Tibial artery (tissue), 4 donors: ENCODE data around the gene FCER2.

Experiments
- DNase-seq, 2 donors: peaks; one replicate each; pipeline ENCODE4 v3.0.0-alpha.2; 2019
- H3K27ac ChIP-seq, 2 donors: fragments of 200-600 bp; sonication (generic) in 1 of 2; 1 replicate in 1 of 2; 2 replicates in 1 of 2; pipeline ENCODE4 v1.5.1; 2018 to 2019; ENCODE audit warnings: mild to moderate bottlenecking in 1 of 2
- H3K27me3 ChIP-seq, 2 donors: fragments of 200-600 bp; sonication (generic) in 1 of 2; one replicate each; pipeline versions ENCODE4 v1.5.1 to v1.6.0; 2016 to 2019
- H3K36me3 ChIP-seq, 3 donors: fragments of 200-600 bp; sonication (generic) in 2 of 3; one replicate each; pipeline ENCODE4 v1.5.1; 2016 to 2019; ENCODE audit warnings: mild to moderate bottlenecking in 2 of 3
- H3K4me1 ChIP-seq, 4 donors: fragments of 200-600 bp; sonication (generic) in 2 of 4; 1 replicate in 3 of 4; 2 replicates in 1 of 4; pipeline ENCODE4 v1.5.1; 2016 to 2019
- H3K4me3 ChIP-seq, 2 donors: fragments of 200-600 bp; sonication (generic) in 1 of 2; 1 replicate in 1 of 2; 2 replicates in 1 of 2; pipeline ENCODE4 v1.5.1; 2018 to 2019; ENCODE audit warnings: mild to moderate bottlenecking in 2 of 2
- H3K9me3 ChIP-seq, 3 donors: fragments of 200-600 bp; sonication (generic) in 1 of 3; one replicate each; pipeline ENCODE4 v1.5.1; 2016 to 2019
- CTCF ChIP-seq, 2 experiments: fragments of 200-600 bp in 1 of 2; fragments of 450-650 bp in 1 of 2; IDR thresholded peaks; one replicate each; pipeline ENCODE4 v1.5.1; 2017 to 2019; ENCODE audit warnings: antibody characterized with exemption in 2 of 2, mild to moderate bottlenecking in 1 of 2, moderate library complexity in 1 of 2
- intact Hi-C: fragments of 100-400 bp; cut with DNase I; formaldehyde crosslinking; loops from one replicate; pipeline ENCODE4 v1.15.0; 2023; ENCODE audit warnings: low total_unique reads

Gene FCER2

GRCh38 chr19:7662657-7663056 is 39.3 kb downstream of the FCER2 start:
- no peak for TF ChIP-seq CTCF (IDR thresholded peaks at IDR 0.05)
- DNase-seq = no peak
- Histone ChIP-seq H3K27ac (no peak overlapping the region), H3K9me3 (no peaks in the 10 kb centered on the region), H3K27me3 (peaks cover 0 to 29% of the 10 kb centered on the region in 2 donors), H3K4me1 (no peaks in the 10 kb centered on the region), H3K36me3 (no peaks in the 10 kb centered on the region), H3K4me3 (no peak overlapping the region)
- intact Hi-C loops = no loop called here

- no peak for TF ChIP-seq CTCF (IDR thresholded peaks at IDR 0.05)
- no peaks in the 10 kb centered on the region for H3K4me1 ChIP-seq
- intact Hi-C loops = no loop called here
- no peak for DNase-seq
- no peaks in the 10 kb centered on the region for H3K9me3 ChIP-seq
- no peak overlapping the region for H3K27ac ChIP-seq
- H3K27me3 ChIP-seq = peaks cover 0 to 29% of the 10 kb centered on the region in 2 donors
- H3K4me3 ChIP-seq = no peak overlapping the region
- H3K36me3 ChIP-seq = no peaks in the 10 kb centered on the region
These were observed 40.0 kb downstream of the FCER2 start for GRCh38 chr19:7661744-7662538.

- no peaks in the 10 kb centered on the region for H3K36me3 ChIP-seq
- no peaks in the 10 kb centered on the region for H3K4me1 ChIP-seq
- no peak for TF ChIP-seq CTCF (IDR thresholded peaks at IDR 0.05)
- no peak overlapping the region for H3K27ac ChIP-seq
- H3K9me3 ChIP-seq = no peaks in the 10 kb centered on the region
- peaks cover 0 to 24% of the 10 kb centered on the region in 2 donors for H3K27me3 ChIP-seq
- intact Hi-C loops = no loop called here
- no peak overlapping the region for H3K4me3 ChIP-seq
- no peak for DNase-seq
These were observed 43.7 kb downstream of the FCER2 start for GRCh38 chr19:7658219-7658686.

GRCh38 chr19:7657131-7657751 is 44.7 kb downstream of the FCER2 start:
- H3K27me3 ChIP-seq = peaks cover 0 to 28% of the 10 kb centered on the region in 2 donors
- H3K27ac ChIP-seq = no peak overlapping the region
- H3K9me3 ChIP-seq = no peaks in the 10 kb centered on the region
- no peak for DNase-seq
- no peak for TF ChIP-seq CTCF (IDR thresholded peaks at IDR 0.05)
- no peaks in the 10 kb centered on the region for H3K4me1 ChIP-seq
- intact Hi-C loops = no loop called here
- H3K4me3 ChIP-seq = no peak overlapping the region
- H3K36me3 ChIP-seq = no peaks in the 10 kb centered on the region

GRCh38 chr19:7655581-7655980 is 46.4 kb downstream of the FCER2 start:
- no peak for TF ChIP-seq CTCF (IDR thresholded peaks at IDR 0.05)
- H3K36me3 ChIP-seq = no peaks in the 10 kb centered on the region
- no peak overlapping the region for H3K4me3 ChIP-seq
- no peak for DNase-seq
- H3K27me3 ChIP-seq = peaks cover 0 to 37% of the 10 kb centered on the region in 2 donors
- intact Hi-C loops = no loop called here
- H3K27ac ChIP-seq = no peak overlapping the region
- no peaks in the 10 kb centered on the region for H3K4me1 ChIP-seq
- no peaks in the 10 kb centered on the region for H3K9me3 ChIP-seq
